HG02852 (cell line): ENCODE data around the gene KCTD17.
"Not testable (repeated sequence)": the region's sequence is repeated elsewhere in the genome, so short reads cannot be mapped to it uniquely, and the experiment has no call there.

Experiments used
- ATAC-seq: cut with Tn5 transposase; IDR thresholded peaks from one replicate; pipeline ENCODE4 v1.9.1; 2021; ENCODE audit warnings: mild to moderate bottlenecking, moderate library complexity; ENCODE audit not compliant: unreplicated experiment

Gene KCTD17

GRCh38 chr22:37057796-37058510 lies 6.4 kb downstream of the KCTD17 start:
- no peak for ATAC-seq

DNA sequence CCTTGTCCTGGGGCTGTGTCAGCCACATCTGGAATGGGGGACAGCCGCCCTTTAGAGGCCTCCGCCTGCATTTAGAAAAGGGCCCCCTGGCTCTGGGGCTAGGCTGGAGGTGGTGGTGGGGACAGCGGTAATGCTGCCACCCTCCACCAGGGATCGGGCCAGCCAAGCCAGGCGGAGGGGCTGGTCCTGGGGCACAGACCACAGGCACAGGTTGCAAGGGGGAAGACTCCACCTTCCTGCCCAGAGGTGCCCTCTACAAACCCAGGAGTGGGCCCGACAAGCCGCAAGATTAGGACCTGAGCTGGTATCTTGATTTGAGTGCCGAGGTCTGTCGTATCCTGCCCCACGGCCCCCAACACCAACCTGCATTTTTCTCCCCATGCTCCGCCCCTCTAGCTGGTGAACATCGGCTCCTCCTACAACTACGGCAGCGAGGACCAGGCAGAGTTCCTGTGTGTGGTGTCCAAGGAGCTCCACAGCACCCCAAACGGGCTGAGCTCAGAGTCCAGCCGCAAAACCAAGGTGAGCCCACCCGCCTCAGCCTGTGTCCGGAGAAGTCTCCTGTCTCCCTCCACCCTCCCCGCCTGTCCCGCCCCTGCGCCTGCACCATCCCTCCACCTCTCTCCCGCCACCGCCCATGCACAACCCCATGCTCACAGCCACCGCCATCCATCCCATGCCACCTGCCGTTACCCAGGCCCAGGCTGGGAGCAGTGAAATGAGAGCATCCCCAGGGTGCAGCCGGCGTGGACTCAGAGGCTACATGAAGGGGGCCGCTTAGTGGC lies 7.6 kb downstream of the KCTD17 start:
- no peak for ATAC-seq

GRCh38 chr22:37059876-37060449 lies 8.4 kb downstream of the KCTD17 start:
- no peak for ATAC-seq

DNA sequence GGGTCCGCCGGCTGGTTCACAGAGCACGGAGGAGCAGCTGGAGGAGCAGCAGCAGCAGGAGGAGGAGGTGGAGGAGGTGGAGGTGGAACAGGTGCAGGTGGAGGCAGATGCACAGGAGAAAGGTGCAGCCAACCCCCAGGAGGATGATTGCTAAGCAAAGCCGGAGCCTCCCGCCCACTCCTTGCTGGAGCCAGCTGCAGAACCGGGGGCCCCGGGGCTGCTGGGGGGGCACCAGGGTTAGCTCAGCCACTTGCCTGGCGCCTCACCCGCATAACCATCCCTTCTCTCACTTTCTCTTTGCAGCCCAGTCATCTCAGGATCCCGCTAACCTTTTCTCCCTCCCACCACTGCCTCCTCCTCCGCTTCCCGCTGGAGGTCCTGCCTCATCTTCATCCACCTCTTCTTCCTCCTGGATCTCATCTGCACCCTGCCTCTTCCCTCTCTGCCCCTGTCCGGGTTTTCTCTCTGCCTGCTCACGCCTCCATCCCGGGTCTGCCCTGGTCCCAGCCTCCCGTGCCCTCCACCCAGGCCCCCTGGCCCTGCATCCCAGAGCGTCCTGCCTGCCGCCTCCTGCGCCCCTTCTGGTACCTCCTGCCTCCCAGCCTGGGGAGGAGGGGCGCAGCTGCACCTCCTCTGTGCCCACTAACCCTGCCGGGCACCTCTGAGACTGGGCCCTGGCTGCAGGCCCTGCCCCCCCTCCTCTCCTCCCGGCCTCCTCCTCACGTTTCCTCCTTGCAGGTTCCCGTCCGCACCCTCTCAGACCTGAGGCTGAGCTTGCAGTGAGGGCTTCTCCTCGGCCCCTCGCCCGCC lies 9.5 kb downstream of the KCTD17 start:
- no peak for ATAC-seq

- ATAC-seq = no peak
Measured at GRCh38 chr22:37061611-37062375, 10.3 kb downstream of the KCTD17 start.

DNA sequence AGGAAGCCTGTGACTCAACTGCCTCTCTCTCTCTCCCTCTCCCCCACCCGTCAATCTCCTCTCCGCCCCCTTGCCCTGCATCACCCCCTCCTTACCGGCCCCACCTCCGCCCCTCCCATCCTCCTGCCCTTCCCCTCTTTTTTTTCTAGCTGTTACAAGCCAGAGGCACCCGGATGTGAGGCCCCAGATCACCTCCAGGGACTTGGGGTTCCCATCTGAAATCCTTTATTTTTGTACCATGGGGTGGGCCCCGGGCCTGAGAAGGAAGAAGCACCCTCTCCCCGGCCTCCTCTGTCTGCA lies 10.8 kb downstream of the KCTD17 start:
- no peak for ATAC-seq

DNA sequence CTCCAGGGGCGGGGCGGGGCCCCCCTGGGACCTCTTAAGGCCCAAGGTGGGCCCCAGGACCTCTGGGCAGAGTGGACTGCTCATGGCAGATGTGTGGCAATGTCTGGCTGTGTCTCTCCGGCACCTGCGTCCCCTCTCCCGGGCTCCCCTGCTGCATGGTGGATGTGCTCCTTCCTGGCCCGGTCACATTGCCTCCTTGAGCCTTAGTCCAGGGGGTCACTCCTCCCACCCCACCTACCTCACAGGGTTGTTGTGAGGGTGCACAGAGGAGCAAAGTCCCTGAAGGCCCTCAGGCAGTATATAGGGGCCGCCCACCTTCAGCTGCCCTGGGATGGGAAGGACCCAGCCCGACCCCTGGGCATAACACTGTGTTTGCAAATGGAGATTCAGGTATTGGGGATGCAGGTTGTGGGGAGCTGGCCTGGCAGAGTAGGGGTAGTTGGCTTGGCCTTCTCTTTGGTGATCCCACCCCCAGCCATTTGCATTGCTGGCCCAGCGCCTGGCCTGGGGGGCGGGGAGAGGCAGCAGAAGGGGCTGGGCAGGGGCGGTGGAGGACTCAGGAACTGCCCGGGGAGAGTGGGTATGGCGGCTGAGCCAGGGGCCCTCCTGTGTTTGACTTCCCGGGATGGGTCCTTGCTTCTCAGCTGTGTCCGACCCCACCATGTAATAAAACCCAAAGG lies 11.3 kb downstream of the KCTD17 start:
- ATAC-seq = no peak

- ATAC-seq = no peak
Measured at GRCh38 chr22:37063431-37064420, 12.2 kb downstream of the KCTD17 start.

DNA sequence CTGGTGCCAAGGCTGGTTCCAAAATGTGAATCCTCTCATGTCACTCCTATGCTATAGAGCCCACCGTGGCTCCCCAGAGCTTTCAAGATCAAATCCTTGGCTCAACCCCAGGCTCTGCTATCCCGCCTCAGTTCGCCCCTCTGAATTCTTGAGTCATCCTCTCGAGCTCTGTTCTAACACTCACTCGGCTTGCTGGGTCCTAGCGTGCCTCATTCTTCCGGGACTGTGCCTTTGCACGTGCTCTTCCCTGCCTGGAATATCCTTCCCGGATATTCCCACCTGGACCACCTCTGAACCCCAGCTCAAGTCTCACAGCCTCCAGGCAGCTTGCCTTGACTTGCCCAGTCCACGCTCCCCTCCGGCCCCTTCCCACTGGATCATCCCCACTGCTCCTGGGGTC lies 13.0 kb downstream of the KCTD17 start:
- ATAC-seq = no peak

GRCh38 chr22:37065180-37065579 lies 13.6 kb downstream of the KCTD17 start:
- ATAC-seq = no peak

- ATAC-seq = no peak
Measured at GRCh38 chr22:37065961-37066360, 14.4 kb downstream of the KCTD17 start.

DNA sequence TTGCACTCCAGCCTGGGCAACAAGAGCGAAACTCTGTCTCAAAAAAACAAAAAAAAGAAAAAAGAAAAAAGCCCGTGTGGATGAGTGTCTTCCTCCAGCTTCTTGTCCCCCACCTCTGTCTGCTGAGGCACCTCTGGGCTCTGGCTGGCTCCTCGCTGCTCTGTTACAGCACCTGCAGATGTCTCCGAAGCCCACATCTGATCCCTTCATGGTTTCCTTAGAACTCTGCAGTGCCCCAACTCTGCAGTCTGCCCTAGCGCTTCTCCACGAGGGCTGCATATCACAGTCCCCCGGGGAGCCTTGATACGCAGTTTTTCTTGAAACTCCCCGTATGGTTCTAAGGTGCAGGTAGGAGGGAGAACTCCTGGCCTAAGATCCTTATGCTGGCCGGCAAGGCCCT lies 15.9 kb downstream of the KCTD17 start:
- no peak for ATAC-seq

GRCh38 chr22:37068859-37069258 lies 17.3 kb downstream of the KCTD17 start:
- no peak for ATAC-seq

DNA sequence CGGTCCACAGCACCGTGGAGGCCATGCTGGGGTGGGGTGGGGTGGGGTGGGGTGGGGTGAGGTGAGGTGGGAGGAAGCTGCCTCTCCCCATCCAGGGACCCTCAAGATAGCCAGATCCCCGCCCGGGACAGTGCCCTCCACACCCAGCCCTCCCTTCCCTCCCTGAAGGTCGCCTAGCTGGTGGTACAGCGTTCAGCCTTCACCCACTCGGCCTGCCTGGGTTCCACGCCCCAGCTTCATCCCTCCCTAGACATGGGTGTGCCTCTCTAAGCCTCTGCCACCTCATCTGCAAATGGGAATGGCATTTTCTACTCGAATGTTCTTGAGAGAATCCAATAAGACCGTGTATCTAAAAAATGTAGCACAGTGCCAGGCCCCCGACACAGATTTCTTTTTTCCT lies 17.8 kb downstream of the KCTD17 start:
- no peak for ATAC-seq

- no peak for ATAC-seq
Measured at GRCh38 chr22:37069719-37070118, 18.2 kb downstream of the KCTD17 start.

- no peak for ATAC-seq
Measured at GRCh38 chr22:37070334-37070733, 18.8 kb downstream of the KCTD17 start.

- ATAC-seq = no peak
Measured at GRCh38 chr22:37070744-37071143, 19.2 kb downstream of the KCTD17 start.

- ATAC-seq = not testable (repeated sequence)
Measured at GRCh38 chr22:37071850-37072592, 20.5 kb downstream of the KCTD17 start.
